Measurements from ENCODE around the gene HDAC5.
"Not testable (repeated sequence)": the region's sequence is repeated elsewhere in the genome, so short reads cannot be mapped to it uniquely, and the experiment has no call there.

The HDAC5 gene

GRCh38 chr17:44063704-44064639 lies 59.5 kb downstream of the HDAC5 start:
- DNase-seq = no peak

- DNase-seq = no peak
Observed at GRCh38 chr17:44062871-44063270, 60.6 kb downstream of the HDAC5 start.

GRCh38 chr17:44061446-44061845 lies 62.0 kb downstream of the HDAC5 start:
- no peak for DNase-seq

- DNase-seq = no peak
Observed at GRCh38 chr17:44059101-44059892, 64.1 kb downstream of the HDAC5 start.

- no peak for DNase-seq
Observed at GRCh38 chr17:44053125-44053872, 70.1 kb downstream of the HDAC5 start.

GRCh38 chr17:44049294-44050060 lies 74.0 kb downstream of the HDAC5 start:
- DNase-seq = no peak

GRCh38 chr17:44046893-44047292 lies 76.5 kb downstream of the HDAC5 start:
- DNase-seq = not testable (repeated sequence)

GRCh38 chr17:44045486-44045885 lies 78.0 kb downstream of the HDAC5 start:
- DNase-seq = no peak

- DNase-seq = no peak
Observed at GRCh38 chr17:44044071-44044470, 79.4 kb downstream of the HDAC5 start.

- no peak for DNase-seq
Observed at GRCh38 chr17:44043272-44043696, 80.2 kb downstream of the HDAC5 start.

GRCh38 chr17:44039829-44040635 lies 83.4 kb downstream of the HDAC5 start:
- no peak for DNase-seq

- no peak for DNase-seq
Observed at GRCh38 chr17:44038604-44039011, 84.8 kb downstream of the HDAC5 start.

- DNase-seq = no peak
Observed at GRCh38 chr17:44037471-44037870, 86.0 kb downstream of the HDAC5 start.

- not testable (repeated sequence) for DNase-seq
Observed at GRCh38 chr17:44034688-44035087, 88.8 kb downstream of the HDAC5 start.

- DNase-seq = no peak
Observed at GRCh38 chr17:44033861-44034408, 89.5 kb downstream of the HDAC5 start.

- DNase-seq = no peak
Observed at GRCh38 chr17:44030482-44030881, 93.0 kb downstream of the HDAC5 start.

- DNase-seq = no peak
Observed at GRCh38 chr17:44029736-44030135, 93.7 kb downstream of the HDAC5 start.

Measured in effector CD4-positive, alpha-beta T cell (primary cell).